Keratinocyte (primary cell): ENCODE results near the gene CIART.

Source experiments
- EZH2 ChIP-seq: IDR thresholded peaks from one replicate; pipeline ENCODE4 v1.6.1; 2012; ENCODE audit warnings: inconsistent platforms, mild to moderate bottlenecking, low read length, moderate library complexity
- TF ChIP-seq, protein P1 (sequence below), 3 experiments: IDR thresholded peaks in 1 of 3; conservative IDR thresholded peaks in 1 of 3; optimal IDR thresholded peaks in 1 of 3; 2 replicates in 2 of 3; 3 replicates in 1 of 3; pipeline versions ENCODE3 to v1.5.1; 2011; ENCODE audit warnings: low read length in 3 of 3, mild to moderate bottlenecking in 3 of 3, moderate library complexity in 2 of 3, control low read depth in 1 of 3, inconsistent platforms in 1 of 3; ENCODE audit not compliant: insufficient read depth in 2 of 3; ENCODE audit errors: extremely low read depth in 1 of 3

DNA sequence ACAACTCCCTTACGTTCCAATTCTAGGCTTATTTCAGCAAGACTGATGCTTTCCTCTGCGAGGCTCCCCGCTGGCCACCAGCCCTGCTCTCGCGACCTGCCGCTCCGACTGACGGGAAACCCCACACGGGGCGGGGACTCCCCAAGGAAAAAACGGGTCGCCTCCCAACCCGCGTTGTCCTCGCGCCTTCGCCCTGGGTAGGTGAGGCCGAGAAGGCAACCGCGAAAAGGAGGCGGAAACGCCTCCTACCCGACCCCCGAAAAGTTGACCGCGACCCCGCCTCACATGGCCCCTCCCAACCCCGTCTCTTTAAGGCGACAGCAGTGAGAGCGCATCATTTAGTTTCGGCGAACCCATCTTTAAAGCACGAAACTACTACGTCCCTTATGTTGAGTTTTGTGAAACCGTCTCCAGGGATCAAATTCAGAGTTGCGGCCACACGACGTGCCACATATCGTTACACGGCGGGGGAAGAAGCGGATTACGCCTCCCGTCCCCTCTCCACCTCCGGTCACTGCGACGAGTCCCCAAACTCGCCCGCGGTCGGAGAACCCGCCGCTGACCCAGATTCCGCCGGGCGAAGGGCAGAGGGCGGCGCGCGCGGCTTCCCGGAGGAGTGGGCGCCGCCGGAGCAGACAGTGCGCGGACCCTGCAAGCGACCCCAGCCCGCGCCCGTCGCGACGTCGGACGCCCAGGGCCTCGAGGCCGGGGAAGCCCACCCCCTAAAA lies 47.6 kb upstream of the CIART start:
- TF ChIP-seq, protein P1, sequence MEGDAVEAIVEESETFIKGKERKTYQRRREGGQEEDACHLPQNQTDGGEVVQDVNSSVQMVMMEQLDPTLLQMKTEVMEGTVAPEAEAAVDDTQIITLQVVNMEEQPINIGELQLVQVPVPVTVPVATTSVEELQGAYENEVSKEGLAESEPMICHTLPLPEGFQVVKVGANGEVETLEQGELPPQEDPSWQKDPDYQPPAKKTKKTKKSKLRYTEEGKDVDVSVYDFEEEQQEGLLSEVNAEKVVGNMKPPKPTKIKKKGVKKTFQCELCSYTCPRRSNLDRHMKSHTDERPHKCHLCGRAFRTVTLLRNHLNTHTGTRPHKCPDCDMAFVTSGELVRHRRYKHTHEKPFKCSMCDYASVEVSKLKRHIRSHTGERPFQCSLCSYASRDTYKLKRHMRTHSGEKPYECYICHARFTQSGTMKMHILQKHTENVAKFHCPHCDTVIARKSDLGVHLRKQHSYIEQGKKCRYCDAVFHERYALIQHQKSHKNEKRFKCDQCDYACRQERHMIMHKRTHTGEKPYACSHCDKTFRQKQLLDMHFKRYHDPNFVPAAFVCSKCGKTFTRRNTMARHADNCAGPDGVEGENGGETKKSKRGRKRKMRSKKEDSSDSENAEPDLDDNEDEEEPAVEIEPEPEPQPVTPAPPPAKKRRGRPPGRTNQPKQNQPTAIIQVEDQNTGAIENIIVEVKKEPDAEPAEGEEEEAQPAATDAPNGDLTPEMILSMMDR (optimal IDR thresholded peaks at IDR 0.05 in 1 of 3, IDR thresholded peaks at IDR 0.05 in 1 of 3, conservative IDR thresholded peaks at IDR 0.05 in 1 of 3; ENCODE audit: extremely low read depth in 1 of 3, insufficient read depth in 2 of 3, low read length in 3 of 3) = no peak
- TF ChIP-seq EZH2 = no peak
